ENCODE results near the gene ZNF22. TPM values are rescaled to one million over a fixed set of nuclear protein-coding genes. Genes with fewer than 3 reads are reported as not detected.

The ZNF22 gene
- total and polyA plus RNA-seq, 2 experiments from 2014 or later = 25.9 to 32.2 TPM

- no peak for DNase-seq (ENCODE audit: low spot score)
- Histone ChIP-seq H3K79me2 (peaks cover 20% of the 10 kb centered on the region), H3K4me3 (no peak overlapping the region), H3K27me3 (no peaks in the 10 kb centered on the region), H3K36me3 (replicated peaks; ENCODE audit: insufficient read depth, low read depth) (no peaks in the 10 kb centered on the region), H4K20me1 (ENCODE audit: insufficient read depth, poor library complexity, severe bottlenecking) (no peaks in the 10 kb centered on the region), H2AFZ (no peak overlapping the region), H3K4me2 (peak overlapping the region; percentile 41), H3K9me2 (replicated peaks; ENCODE audit: insufficient read depth) (no peaks in the 10 kb centered on the region), H3K9me3 (ENCODE audit: low read depth) (no peaks in the 10 kb centered on the region), H3K27ac (peak overlapping the region; percentile 76), H3K4me1 (ENCODE audit: insufficient read depth) (peaks cover 55% of the 10 kb centered on the region)
- TF ChIP-seq EZH2 (IDR thresholded peaks at IDR 0.05; ENCODE audit: borderline replicate concordance) (no peak), CTCF (IDR thresholded peaks at IDR 0.05; ENCODE audit: poor library complexity) (no peak), EZH2phosphoT487 (IDR thresholded peaks at IDR 0.05; ENCODE audit: low read depth, severe bottlenecking, unreplicated experiment) (no peak)
- 85% methylated on average over 6 of the region's 6 CpGs for WGBS (ENCODE audit: low lambda C conversion rate, missing lambda C conversion rate)
These were observed 35.0 kb upstream of the ZNF22 start for GRCh38 chr10:44965651-44966097.

GRCh38 chr10:44966129-44966815, 34.5 kb upstream of the ZNF22 start:
- Histone ChIP-seq H3K79me2 (peaks cover 20% of the 10 kb centered on the region), H3K27me3 (no peaks in the 10 kb centered on the region), H3K9me2 (replicated peaks; ENCODE audit: insufficient read depth) (no peaks in the 10 kb centered on the region), H3K36me3 (replicated peaks; ENCODE audit: insufficient read depth, low read depth) (no peaks in the 10 kb centered on the region), H3K9me3 (ENCODE audit: low read depth) (no peaks in the 10 kb centered on the region), H3K4me3 (no peak overlapping the region), H3K4me1 (ENCODE audit: insufficient read depth) (peaks cover 49% of the 10 kb centered on the region), H4K20me1 (ENCODE audit: insufficient read depth, poor library complexity, severe bottlenecking) (no peaks in the 10 kb centered on the region), H3K27ac (peak overlapping the region; percentile 76), H3K4me2 (peak overlapping the region; percentile 41), H2AFZ (no peak overlapping the region)
- 71% methylated on average over 8 of the region's 8 CpGs for WGBS (ENCODE audit: low lambda C conversion rate, missing lambda C conversion rate)
- TF ChIP-seq EZH2phosphoT487 (IDR thresholded peaks at IDR 0.05; ENCODE audit: low read depth, severe bottlenecking, unreplicated experiment) = no peak
- TF ChIP-seq EZH2 (IDR thresholded peaks at IDR 0.05; ENCODE audit: borderline replicate concordance) = no peak
- TF ChIP-seq CTCF (IDR thresholded peaks at IDR 0.05; ENCODE audit: poor library complexity) = no peak
- DNase-seq (ENCODE audit: low spot score) = peak; percentile 64

- 92% methylated on average over 8 of the region's 8 CpGs for WGBS (ENCODE audit: low lambda C conversion rate, missing lambda C conversion rate)
- Histone ChIP-seq H3K27me3 (no peaks in the 10 kb centered on the region), H2AFZ (no peak overlapping the region), H3K9me3 (ENCODE audit: low read depth) (no peaks in the 10 kb centered on the region), H3K9me2 (replicated peaks; ENCODE audit: insufficient read depth) (no peaks in the 10 kb centered on the region), H3K4me1 (ENCODE audit: insufficient read depth) (peaks cover 46% of the 10 kb centered on the region), H3K79me2 (peaks cover 15% of the 10 kb centered on the region), H3K27ac (peak overlapping the region; percentile 76), H3K36me3 (replicated peaks; ENCODE audit: insufficient read depth, low read depth) (no peaks in the 10 kb centered on the region), H3K4me2 (peak overlapping the region; percentile 41), H3K4me3 (no peak overlapping the region), H4K20me1 (ENCODE audit: insufficient read depth, poor library complexity, severe bottlenecking) (no peaks in the 10 kb centered on the region)
- TF ChIP-seq CTCF (IDR thresholded peaks at IDR 0.05; ENCODE audit: poor library complexity) = peak; percentile 21
- TF ChIP-seq EZH2 (IDR thresholded peaks at IDR 0.05; ENCODE audit: borderline replicate concordance) = no peak
- DNase-seq (ENCODE audit: low spot score) = no peak
These were observed 33.8 kb upstream of the ZNF22 start for GRCh38 chr10:44966816-44967509.

Data from hepatocyte (in vitro differentiated cells).